Progenitor cell of endocrine pancreas (in vitro differentiated cells): ENCODE measurements around the gene MED8. TPM values are rescaled to one million over a fixed set of nuclear protein-coding genes. Genes with fewer than 3 reads are reported as not detected.

Source experiments
- DNase-seq: peaks from one replicate; pipeline ENCODE4 v3.0.0; 2021; ENCODE audit warnings: low spot score; ENCODE audit not compliant: unreplicated experiment
- H3K27ac Mint-ChIP-seq: 2 replicates; pipeline ENCODE4 v1.8.0; 2021; ENCODE audit warnings: mild to moderate bottlenecking, moderate library complexity, mixed read lengths
- H3K27me3 Mint-ChIP-seq: 2 replicates; pipeline ENCODE4 v1.8.0; 2021; ENCODE audit warnings: mixed read lengths
- H3K36me3 Mint-ChIP-seq: 2 replicates; pipeline ENCODE4 v1.8.0; 2022; ENCODE audit warnings: mixed read lengths; ENCODE audit not compliant: insufficient read depth
- H3K4me1 Mint-ChIP-seq: 2 replicates; pipeline ENCODE4 v1.8.0; 2021; ENCODE audit warnings: low read depth, mixed read lengths
- H3K4me3 Mint-ChIP-seq: 2 replicates; pipeline ENCODE4 v1.8.0; 2021; ENCODE audit warnings: low read depth, mild to moderate bottlenecking, moderate library complexity, mixed read lengths
- H3K9me3 Mint-ChIP-seq: 2 replicates; pipeline ENCODE4 v1.8.0; 2021; ENCODE audit warnings: low read depth, mixed read lengths
- total RNA-seq: library from RNA; stranded (reverse); gene quantifications from 2 replicates; pipeline ENCODE4 v1.2.1, GENCODE V29; 2021
- TF ChIP-seq, protein P1 (sequence below): fragments of 200-600 bp; sonication (generic); IDR thresholded peaks from one replicate; pipeline ENCODE4 v1.5.0; 2021; ENCODE audit warnings: antibody characterized with exemption, mild to moderate bottlenecking; ENCODE audit not compliant: unreplicated experiment

MED8 gene
- total RNA-seq, 1 donor from 2014 or later, result 30.2 TPM

DNA sequence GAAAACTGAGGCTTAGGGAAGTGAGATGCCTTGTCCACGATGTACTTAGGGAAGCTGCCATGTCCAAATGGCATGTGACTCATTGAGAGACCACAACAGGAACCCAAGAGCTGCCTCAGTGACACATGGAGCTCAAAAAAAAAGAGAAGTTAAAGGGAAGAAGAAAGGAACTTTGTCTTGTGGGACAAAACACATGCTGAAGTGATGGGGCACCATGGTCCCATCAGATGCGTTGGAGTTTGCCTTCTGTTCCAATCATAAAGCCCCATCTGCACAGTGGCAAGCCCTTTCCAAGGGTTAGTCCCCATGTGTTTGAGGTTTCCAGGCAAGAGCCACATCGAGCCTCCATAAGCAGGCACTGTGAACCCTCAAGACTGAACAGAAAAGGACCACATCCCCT lies 8.0 kb downstream of the MED8 start:
- Mint-ChIP-seq H3K9me3 (no peaks in the 10 kb centered on the region), H3K4me3 (no peak overlapping the region)

GRCh38 chr1:43379476-43379875 lies 10.1 kb downstream of the MED8 start:
- H3K27ac Mint-ChIP-seq, result no peak overlapping the region
- H3K36me3 Mint-ChIP-seq, result no peaks in the 10 kb centered on the region
- TF ChIP-seq, protein P1, sequence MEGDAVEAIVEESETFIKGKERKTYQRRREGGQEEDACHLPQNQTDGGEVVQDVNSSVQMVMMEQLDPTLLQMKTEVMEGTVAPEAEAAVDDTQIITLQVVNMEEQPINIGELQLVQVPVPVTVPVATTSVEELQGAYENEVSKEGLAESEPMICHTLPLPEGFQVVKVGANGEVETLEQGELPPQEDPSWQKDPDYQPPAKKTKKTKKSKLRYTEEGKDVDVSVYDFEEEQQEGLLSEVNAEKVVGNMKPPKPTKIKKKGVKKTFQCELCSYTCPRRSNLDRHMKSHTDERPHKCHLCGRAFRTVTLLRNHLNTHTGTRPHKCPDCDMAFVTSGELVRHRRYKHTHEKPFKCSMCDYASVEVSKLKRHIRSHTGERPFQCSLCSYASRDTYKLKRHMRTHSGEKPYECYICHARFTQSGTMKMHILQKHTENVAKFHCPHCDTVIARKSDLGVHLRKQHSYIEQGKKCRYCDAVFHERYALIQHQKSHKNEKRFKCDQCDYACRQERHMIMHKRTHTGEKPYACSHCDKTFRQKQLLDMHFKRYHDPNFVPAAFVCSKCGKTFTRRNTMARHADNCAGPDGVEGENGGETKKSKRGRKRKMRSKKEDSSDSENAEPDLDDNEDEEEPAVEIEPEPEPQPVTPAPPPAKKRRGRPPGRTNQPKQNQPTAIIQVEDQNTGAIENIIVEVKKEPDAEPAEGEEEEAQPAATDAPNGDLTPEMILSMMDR, result no peak
- H3K9me3 Mint-ChIP-seq, result no peaks in the 10 kb centered on the region
- no peak for DNase-seq
- H3K4me3 Mint-ChIP-seq, result no peak overlapping the region
- no peaks in the 10 kb centered on the region for H3K4me1 Mint-ChIP-seq
- no peaks in the 10 kb centered on the region for H3K27me3 Mint-ChIP-seq

More for the DNA sequence above, 8.0 kb downstream of the MED8 start:
- peak overlapping the region; percentile 84 for H3K27ac Mint-ChIP-seq
- H3K27me3 Mint-ChIP-seq, result no peaks in the 10 kb centered on the region
- TF ChIP-seq, protein P1, result no peak
- no peak for DNase-seq
- H3K4me1 Mint-ChIP-seq, result no peaks in the 10 kb centered on the region
- H3K36me3 Mint-ChIP-seq, result peaks cover 7% of the 10 kb centered on the region

DNA sequence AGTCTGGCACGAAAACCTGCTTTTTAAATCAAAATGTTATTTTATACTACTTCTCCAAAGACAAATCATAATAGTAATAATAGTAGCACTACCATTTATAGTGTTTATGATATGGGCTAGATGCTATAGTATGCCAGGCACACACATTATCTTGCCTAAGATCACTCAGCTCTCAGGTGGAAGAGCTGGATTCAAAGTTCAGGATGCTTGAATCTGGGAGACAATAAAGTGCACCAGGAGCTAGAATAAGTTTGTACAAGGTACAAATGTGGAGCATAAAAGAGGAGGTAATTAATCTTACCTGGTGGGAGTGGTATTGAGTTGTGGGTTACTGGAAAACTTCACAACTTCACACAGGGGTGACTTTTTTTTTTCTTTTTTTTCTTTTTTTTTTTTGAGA lies 11.8 kb downstream of the MED8 start:
- no peak for DNase-seq
- no peaks in the 10 kb centered on the region for H3K9me3 Mint-ChIP-seq
- H3K27ac Mint-ChIP-seq, result no peak overlapping the region
- H3K4me1 Mint-ChIP-seq, result no peaks in the 10 kb centered on the region
- no peaks in the 10 kb centered on the region for H3K27me3 Mint-ChIP-seq
- H3K36me3 Mint-ChIP-seq, result no peaks in the 10 kb centered on the region
- H3K4me3 Mint-ChIP-seq, result no peak overlapping the region
- TF ChIP-seq, protein P1, result no peak

DNA sequence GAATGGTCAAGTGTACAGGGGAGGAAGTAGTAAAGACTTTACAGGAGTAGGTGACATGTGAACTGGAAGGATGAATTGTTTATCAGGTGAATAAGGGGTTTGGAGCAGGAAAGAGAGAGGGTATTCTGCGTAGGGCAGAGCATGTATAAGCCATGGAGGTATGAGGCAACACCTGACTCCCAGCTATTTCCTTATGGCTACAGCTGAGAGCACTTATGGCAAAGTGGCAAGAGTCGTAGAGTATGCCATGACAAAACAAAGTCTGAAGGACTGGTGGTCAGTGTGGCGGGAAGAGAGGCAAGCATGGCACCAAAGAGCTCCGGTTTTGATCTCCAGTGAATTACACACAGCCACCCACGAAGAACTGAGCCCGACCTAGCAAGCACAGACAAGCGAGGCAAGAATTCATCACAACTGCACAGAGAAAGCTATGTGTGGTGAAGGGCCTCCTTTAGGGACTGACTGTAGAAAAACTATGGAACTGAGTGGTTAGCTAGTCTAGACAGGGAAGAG lies 12.8 kb downstream of the MED8 start:
- no peak for DNase-seq
- Mint-ChIP-seq H3K27ac (peak overlapping the region; percentile 21), H3K9me3 (no peaks in the 10 kb centered on the region), H3K4me1 (no peaks in the 10 kb centered on the region), H3K36me3 (no peaks in the 10 kb centered on the region), H3K27me3 (no peaks in the 10 kb centered on the region), H3K4me3 (no peak overlapping the region)
- TF ChIP-seq, protein P1, result no peak

DNA sequence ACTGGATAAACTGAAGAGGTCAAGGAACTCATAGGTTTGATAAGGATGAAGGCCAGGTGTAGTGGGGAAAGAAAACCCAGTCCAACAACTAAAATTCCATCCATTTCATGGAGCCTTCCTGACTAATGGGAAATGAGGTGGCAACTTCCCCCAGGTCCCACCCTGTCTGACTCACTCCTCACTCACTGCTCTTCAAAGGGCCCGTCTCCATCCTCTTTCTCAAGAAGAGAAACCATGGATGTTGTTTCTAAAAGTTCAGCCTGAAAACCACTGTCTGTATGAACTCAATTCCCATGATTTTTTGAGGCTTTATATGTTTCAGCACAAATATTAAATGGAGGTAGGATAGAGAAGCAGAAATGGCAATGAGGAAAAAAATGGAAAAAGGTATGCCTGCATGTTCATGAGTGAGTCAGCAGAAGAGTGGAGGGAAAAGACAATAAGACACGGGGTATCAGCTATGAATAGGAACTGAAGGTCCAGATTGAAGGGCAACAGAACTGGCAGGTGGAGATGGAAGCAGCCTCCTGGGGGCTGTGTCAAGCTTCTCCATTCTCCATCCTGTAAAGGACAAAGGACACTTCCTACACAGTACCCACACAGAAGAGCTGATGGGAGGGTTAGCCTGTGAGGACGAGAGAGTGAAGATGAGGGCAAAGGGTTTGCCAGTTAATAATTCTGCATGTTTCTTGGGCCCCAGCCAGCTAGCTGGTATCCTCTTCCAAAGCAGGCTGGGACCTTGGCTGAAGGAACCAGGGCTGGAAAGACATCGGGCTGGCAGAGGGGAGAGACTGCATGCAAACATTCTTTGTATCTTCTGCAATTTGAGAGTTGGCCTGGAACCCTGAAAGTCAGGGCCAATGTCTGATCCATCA lies 16.3 kb downstream of the MED8 start:
- no peak for DNase-seq
- Mint-ChIP-seq H3K27ac (no peak overlapping the region), H3K4me1 (peaks cover 10% of the 10 kb centered on the region), H3K4me3 (no peak overlapping the region), H3K27me3 (no peaks in the 10 kb centered on the region), H3K9me3 (no peaks in the 10 kb centered on the region), H3K36me3 (no peaks in the 10 kb centered on the region)
- TF ChIP-seq, protein P1, result no peak
